ENCODE data around the gene PFKP.

PFKP gene

GRCh38 chr10:3111621-3112163 lies 44.3 kb downstream of the PFKP start:
- no peak for DNase-seq (ENCODE audit: low read depth)
- H3K4me3 ChIP-seq (ENCODE audit: low read depth, low read length) = no peak overlapping the region
- TF ChIP-seq MYC (IDR thresholded peaks at IDR 0.05; ENCODE audit: low read depth, low read length) (no peak), CTCF (IDR thresholded peaks at IDR 0.05; ENCODE audit: low read depth, low read length) (no peak), MAX (IDR thresholded peaks at IDR 0.05; ENCODE audit: low read depth, low read length) (no peak), POLR2A (IDR thresholded peaks at IDR 0.05; ENCODE audit: extremely low read depth, insufficient read length) (no peak)

GRCh38 chr10:3113343-3113720 lies 46.0 kb downstream of the PFKP start:
- DNase-seq (ENCODE audit: low read depth) = no peak
- TF ChIP-seq CTCF (IDR thresholded peaks at IDR 0.05; ENCODE audit: low read depth, low read length) (no peak), POLR2A (IDR thresholded peaks at IDR 0.05; ENCODE audit: extremely low read depth, insufficient read length) (no peak), MYC (IDR thresholded peaks at IDR 0.05; ENCODE audit: low read depth, low read length) (no peak), MAX (IDR thresholded peaks at IDR 0.05; ENCODE audit: low read depth, low read length) (no peak)
- no peak overlapping the region for H3K4me3 ChIP-seq (ENCODE audit: low read depth, low read length)

- no peak for TF ChIP-seq POLR2A (IDR thresholded peaks at IDR 0.05; ENCODE audit: extremely low read depth, insufficient read length)
- no peak for TF ChIP-seq MAX (IDR thresholded peaks at IDR 0.05; ENCODE audit: low read depth, low read length)
- TF ChIP-seq CTCF (IDR thresholded peaks at IDR 0.05; ENCODE audit: low read depth, low read length) = no peak
- TF ChIP-seq MYC (IDR thresholded peaks at IDR 0.05; ENCODE audit: low read depth, low read length) = no peak
- no peak overlapping the region for H3K4me3 ChIP-seq (ENCODE audit: low read depth, low read length)
- no peak for DNase-seq (ENCODE audit: low read depth)
Observed at GRCh38 chr10:3115685-3116084, 48.3 kb downstream of the PFKP start.

- H3K4me3 ChIP-seq (ENCODE audit: low read depth, low read length) = no peak overlapping the region
- TF ChIP-seq POLR2A (IDR thresholded peaks at IDR 0.05; ENCODE audit: extremely low read depth, insufficient read length) (no peak), MAX (IDR thresholded peaks at IDR 0.05; ENCODE audit: low read depth, low read length) (no peak), CTCF (IDR thresholded peaks at IDR 0.05; ENCODE audit: low read depth, low read length) (no peak), MYC (IDR thresholded peaks at IDR 0.05; ENCODE audit: low read depth, low read length) (no peak)
- no peak for DNase-seq (ENCODE audit: low read depth)
Observed at GRCh38 chr10:3116508-3117100, 49.3 kb downstream of the PFKP start.

GRCh38 chr10:3117486-3117885 lies 50.1 kb downstream of the PFKP start:
- TF ChIP-seq MYC (IDR thresholded peaks at IDR 0.05; ENCODE audit: low read depth, low read length) = no peak
- TF ChIP-seq POLR2A (IDR thresholded peaks at IDR 0.05; ENCODE audit: extremely low read depth, insufficient read length) = no peak
- no peak for TF ChIP-seq CTCF (IDR thresholded peaks at IDR 0.05; ENCODE audit: low read depth, low read length)
- TF ChIP-seq MAX (IDR thresholded peaks at IDR 0.05; ENCODE audit: low read depth, low read length) = no peak
- no peak overlapping the region for H3K4me3 ChIP-seq (ENCODE audit: low read depth, low read length)
- DNase-seq (ENCODE audit: low read depth) = no peak

Data from NB4 (cell line).